SU-DHL-6 (cell line): ENCODE measurements around the gene GSTA5.

Source experiments
- H2AFZ ChIP-seq: fragments of 200-600 bp; sonication (generic); 2 replicates; pipeline ENCODE4 v1.6.1; 2014; ENCODE audit warnings: low read depth, mild to moderate bottlenecking, moderate library complexity, mixed read lengths, antibody characterized with exemption, low read length; ENCODE audit not compliant: severe bottlenecking
- H3F3A ChIP-seq: fragments of 200-600 bp; shearing (Covaris generic); 2 replicates; pipeline ENCODE4 v1.6.0; 2016; ENCODE audit warnings: antibody characterized with exemption, mild to moderate bottlenecking; ENCODE audit not compliant: insufficient read depth
- H3K27ac ChIP-seq: fragments of 200-600 bp; sonication (generic); 2 replicates; pipeline ENCODE4 v1.5.1; 2016; ENCODE audit warnings: low read depth, mild to moderate bottlenecking, low read length, moderate library complexity, mixed read lengths
- H3K27me3 ChIP-seq: fragments of 200-600 bp; sonication (generic), shearing (Covaris generic); 2 replicates; pipeline ENCODE4 v1.6.0; 2014; ENCODE audit warnings: mild to moderate bottlenecking, low read length
- H3K36me3 ChIP-seq: fragments of 200-600 bp; sonication (generic); 2 replicates; pipeline ENCODE4 v1.6.1; 2014; ENCODE audit warnings: mild to moderate bottlenecking, low read length, mixed read lengths
- H3K4me2 ChIP-seq: fragments of 300-600, 200-600 bp; shearing (Covaris generic), sonication (generic); 2 replicates; pipeline ENCODE4 v1.6.0; 2014; ENCODE audit warnings: low read length, low read depth, mild to moderate bottlenecking; ENCODE audit not compliant: poor library complexity, severe bottlenecking
- H3K4me3 ChIP-seq: fragments of 200-600 bp; sonication (generic); 2 replicates; pipeline ENCODE4 v1.5.1; 2014; ENCODE audit warnings: antibody characterized with exemption, low read length, mild to moderate bottlenecking, mixed read lengths; ENCODE audit not compliant: insufficient read depth, poor library complexity, severe bottlenecking
- H3K79me2 ChIP-seq: fragments of 200-600 bp; sonication (generic); 2 replicates; pipeline ENCODE4 v1.6.1; 2014; ENCODE audit warnings: mild to moderate bottlenecking, low read length, moderate library complexity; ENCODE audit not compliant: insufficient read depth
- H3K9ac ChIP-seq: fragments of 200-600 bp; sonication (generic); 2 replicates; pipeline ENCODE4 v1.7.0; 2014; ENCODE audit warnings: mild to moderate bottlenecking, low read length
- H3K9me2 ChIP-seq: fragments of 200-600 bp; sonication (generic); replicated peaks from 2 replicates; pipeline ENCODE4 v1.6.1; 2014; ENCODE audit warnings: low read length; ENCODE audit not compliant: insufficient read depth
- H3K9me3 ChIP-seq: fragments of 200-600 bp; sonication (generic); 2 replicates; pipeline ENCODE4 v1.6.1; 2014; ENCODE audit warnings: low read length, mixed read lengths; ENCODE audit not compliant: insufficient read depth
- H4K20me1 ChIP-seq: fragments of 200-600 bp; sonication (generic); 2 replicates; pipeline ENCODE4 v1.6.1; 2014; ENCODE audit warnings: low read depth, mild to moderate bottlenecking, antibody characterized with exemption, low read length, moderate library complexity, mixed read lengths
- CTCF ChIP-seq: fragments of 200-600 bp; sonication (generic); IDR thresholded peaks from one replicate; pipeline ENCODE4 v1.5.1; 2017; ENCODE audit warnings: antibody characterized with exemption, mild to moderate bottlenecking, low read length, moderate library complexity; ENCODE audit not compliant: insufficient read depth, poor library complexity, severe bottlenecking
- EZH2phosphoT487 ChIP-seq: fragments of 200-600 bp; sonication (generic), shearing (Covaris generic); conservative IDR thresholded peaks from 2 replicates; pipeline ENCODE4 v1.6.1; 2018; ENCODE audit warnings: mild to moderate bottlenecking, antibody characterized with exemption, low read length, moderate library complexity, mixed read lengths

Gene GSTA5

GRCh38 chr6:52877168-52877567 is 36.6 kb upstream of the GSTA5 start:
- Histone ChIP-seq H3K79me2 (no peaks in the 10 kb centered on the region), H3K9ac (no peak overlapping the region), H3K9me2 (no peaks in the 10 kb centered on the region), H3K4me3 (no peak overlapping the region), H4K20me1 (no peaks in the 10 kb centered on the region), H3K27me3 (no peaks in the 10 kb centered on the region), H3K36me3 (no peaks in the 10 kb centered on the region), H3F3A (no peaks in the 10 kb centered on the region), H3K9me3 (no peaks in the 10 kb centered on the region), H3K27ac (no peak overlapping the region), H2AFZ (no peak overlapping the region), H3K4me2 (no peak overlapping the region)
- TF ChIP-seq CTCF (no peak), EZH2phosphoT487 (no peak)

- TF ChIP-seq EZH2phosphoT487 (no peak), CTCF (no peak)
- H2AFZ ChIP-seq, result no peak overlapping the region
- H3K4me3 ChIP-seq, result no peak overlapping the region
- H3F3A ChIP-seq, result no peaks in the 10 kb centered on the region
- no peaks in the 10 kb centered on the region for H4K20me1 ChIP-seq
- H3K9ac ChIP-seq, result no peak overlapping the region
- no peaks in the 10 kb centered on the region for H3K36me3 ChIP-seq
- H3K4me2 ChIP-seq, result no peak overlapping the region
- no peaks in the 10 kb centered on the region for H3K9me2 ChIP-seq
- no peak overlapping the region for H3K27ac ChIP-seq
- H3K79me2 ChIP-seq, result no peaks in the 10 kb centered on the region
- H3K27me3 ChIP-seq, result no peaks in the 10 kb centered on the region
- H3K9me3 ChIP-seq, result no peaks in the 10 kb centered on the region
Observed at GRCh38 chr6:52876056-52876787, 35.6 kb upstream of the GSTA5 start.

GRCh38 chr6:52872031-52872430 is 31.4 kb upstream of the GSTA5 start:
- Histone ChIP-seq H3K9me2 (no peaks in the 10 kb centered on the region), H3K27ac (no peak overlapping the region)
- TF ChIP-seq EZH2phosphoT487 (no peak), CTCF (no peak)

More at GRCh38 chr6:52872031-52872430, 31.4 kb upstream of the GSTA5 start:
- Histone ChIP-seq H3K9ac (no peak overlapping the region), H4K20me1 (no peaks in the 10 kb centered on the region), H3K36me3 (no peaks in the 10 kb centered on the region), H3K4me3 (no peak overlapping the region), H3K27me3 (no peaks in the 10 kb centered on the region), H3F3A (no peaks in the 10 kb centered on the region), H2AFZ (no peak overlapping the region), H3K9me3 (no peaks in the 10 kb centered on the region), H3K4me2 (no peak overlapping the region), H3K79me2 (no peaks in the 10 kb centered on the region)
